PC-3 (cell line): ENCODE measurements around the gene CTTNBP2.

Experiments used
- CTCF ChIP-seq: fragments of 300-600 bp; sonication (generic); conservative IDR thresholded peaks from 2 replicates; pipeline ENCODE4 v1.5.1; 2017; ENCODE audit warnings: antibody characterized with exemption, low read depth, mild to moderate bottlenecking, low read length
- EZH2 ChIP-seq: fragments of 300-600 bp; sonication (generic); IDR thresholded peaks from one replicate; pipeline ENCODE4 v1.6.1; 2017; ENCODE audit warnings: antibody characterized with exemption, mild to moderate bottlenecking, low read length; ENCODE audit not compliant: unreplicated experiment

- TF ChIP-seq CTCF (no peak), EZH2 (no peak)
Measured at GRCh38 chr7:117784315-117784714, 88.9 kb downstream of the CTTNBP2 start.
